GM18858 (cell line): Measurements from ENCODE around the gene ZNF407.

Experiments used
- ATAC-seq: cut with Tn5 transposase; IDR thresholded peaks from one replicate; pipeline ENCODE4 v1.9.1; 2021; ENCODE audit not compliant: unreplicated experiment

ZNF407 gene

GRCh38 chr18:75065251-75066000 is 467.8 kb downstream of the ZNF407 start:
- ATAC-seq = no peak

GRCh38 chr18:75066021-75066880 is 468.6 kb downstream of the ZNF407 start:
- ATAC-seq = no peak

- ATAC-seq = no peak
Observed at GRCh38 chr18:75066936-75067335, 469.3 kb downstream of the ZNF407 start.

- ATAC-seq = no peak
Observed at GRCh38 chr18:75067996-75068645, 470.5 kb downstream of the ZNF407 start.

DNA sequence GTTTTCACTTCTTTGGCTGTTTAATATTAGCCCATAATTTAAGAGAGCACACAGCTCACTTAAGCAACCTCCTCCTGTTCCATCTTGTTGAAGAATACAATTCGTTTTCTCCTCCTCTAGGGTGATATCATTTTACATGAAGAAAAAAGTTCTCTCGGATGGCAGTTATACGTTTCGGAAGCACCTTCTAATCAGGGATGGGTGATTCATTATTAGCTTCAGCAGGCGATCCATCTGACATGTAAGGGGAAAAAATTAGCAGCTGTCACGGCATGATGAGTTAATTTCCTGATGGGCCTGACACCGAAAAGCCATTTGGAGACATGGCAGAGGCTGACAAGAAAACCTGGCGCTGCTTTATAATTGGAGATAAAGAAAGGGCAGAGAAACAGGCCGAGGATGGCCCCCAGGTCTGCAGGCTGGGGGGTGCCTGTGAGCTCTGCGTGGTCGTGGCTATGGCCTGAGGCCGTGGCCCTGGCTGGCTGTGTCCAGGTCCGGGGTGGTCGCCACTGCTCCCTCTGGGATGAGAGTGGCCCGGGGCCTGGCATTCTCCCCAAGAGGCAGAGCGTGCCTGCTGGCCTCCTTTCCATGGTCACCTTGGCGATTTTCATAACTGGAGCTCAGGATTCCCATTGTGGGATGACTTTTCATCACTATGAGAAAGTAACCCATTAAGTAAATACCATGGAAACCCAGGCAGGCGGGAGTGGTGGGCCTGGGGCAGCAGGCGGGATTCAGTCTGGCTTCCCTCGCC is 471.2 kb downstream of the ZNF407 start:
- ATAC-seq = no peak

DNA sequence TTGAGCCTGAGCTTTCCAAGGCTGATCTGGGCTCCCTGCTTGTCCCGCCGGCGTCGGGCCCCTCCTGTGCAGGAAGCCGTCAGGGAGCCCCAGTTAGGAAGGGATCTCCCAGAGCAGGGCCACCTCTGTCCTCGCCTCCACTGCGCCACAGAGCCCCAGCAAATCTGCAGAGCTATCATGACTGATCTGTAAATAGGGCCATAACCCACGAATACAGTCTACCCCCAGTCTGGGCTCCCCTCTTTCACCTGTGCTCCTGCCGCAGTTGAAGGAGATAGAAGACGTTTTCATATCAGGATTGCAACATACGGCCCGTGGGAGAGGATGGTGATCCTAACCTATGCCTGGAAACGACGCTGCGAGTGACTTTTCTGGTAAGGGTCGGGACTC is 472.6 kb downstream of the ZNF407 start:
- ATAC-seq = no peak

- peak; percentile 88 for ATAC-seq
Observed at GRCh38 chr18:75070625-75071483, 473.2 kb downstream of the ZNF407 start.

- ATAC-seq = no peak
Observed at GRCh38 chr18:75071484-75071785, 473.8 kb downstream of the ZNF407 start.

- ATAC-seq = no peak
Observed at GRCh38 chr18:75071866-75072671, 474.4 kb downstream of the ZNF407 start.

DNA sequence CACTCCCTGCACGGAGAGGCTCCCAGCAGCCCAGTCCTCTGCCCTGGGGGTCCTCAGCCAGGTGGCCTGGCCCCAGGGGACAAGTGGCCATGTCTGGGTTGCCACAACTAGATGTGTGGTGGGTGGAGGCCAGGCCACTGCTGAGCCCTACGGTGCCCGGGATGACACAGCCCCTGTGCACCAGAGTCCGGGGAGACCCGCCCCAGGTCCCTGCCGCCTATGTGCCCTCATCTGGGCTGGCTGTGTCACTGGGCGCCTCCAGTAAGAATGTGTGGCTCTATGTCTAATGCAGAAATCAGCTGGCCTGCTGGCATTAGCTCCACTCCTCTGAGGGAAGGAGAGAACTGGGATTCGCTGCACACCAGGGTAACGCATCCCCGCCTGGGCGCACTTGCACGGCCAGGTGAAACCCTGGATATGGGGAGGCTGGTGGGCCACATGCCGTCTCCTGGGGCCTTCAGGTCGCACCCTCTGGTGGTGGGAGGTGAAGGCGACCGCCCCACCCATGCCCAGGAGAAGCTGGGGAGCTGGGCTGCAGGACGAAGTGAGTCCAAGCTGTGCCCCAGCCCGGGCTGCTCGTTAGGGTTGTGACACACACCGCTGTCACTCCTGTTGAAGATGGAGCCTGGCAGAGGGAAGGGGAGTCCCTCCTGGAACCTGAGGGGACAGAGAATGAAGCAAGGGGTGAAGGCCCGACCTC is 475.2 kb downstream of the ZNF407 start:
- ATAC-seq = no peak

DNA sequence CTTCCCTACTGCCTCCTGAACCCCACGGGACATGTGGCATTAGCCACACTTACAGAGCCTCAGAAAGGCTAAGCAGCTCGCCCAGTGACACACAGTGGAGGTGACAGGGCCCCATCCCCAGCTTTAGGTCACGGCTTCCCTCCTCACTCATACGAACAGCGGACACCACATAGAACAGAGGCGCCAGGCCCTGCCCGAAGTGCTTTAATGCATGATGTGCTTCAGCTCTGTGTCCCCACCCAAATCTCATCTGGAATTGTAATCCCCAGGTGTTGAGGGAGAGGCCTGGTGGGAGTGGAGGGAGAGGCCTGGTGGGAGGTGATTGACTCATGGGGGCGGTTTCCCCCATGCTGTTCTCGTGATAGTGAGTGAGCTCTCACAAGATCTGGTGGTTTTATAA is 476.0 kb downstream of the ZNF407 start:
- ATAC-seq = no peak

DNA sequence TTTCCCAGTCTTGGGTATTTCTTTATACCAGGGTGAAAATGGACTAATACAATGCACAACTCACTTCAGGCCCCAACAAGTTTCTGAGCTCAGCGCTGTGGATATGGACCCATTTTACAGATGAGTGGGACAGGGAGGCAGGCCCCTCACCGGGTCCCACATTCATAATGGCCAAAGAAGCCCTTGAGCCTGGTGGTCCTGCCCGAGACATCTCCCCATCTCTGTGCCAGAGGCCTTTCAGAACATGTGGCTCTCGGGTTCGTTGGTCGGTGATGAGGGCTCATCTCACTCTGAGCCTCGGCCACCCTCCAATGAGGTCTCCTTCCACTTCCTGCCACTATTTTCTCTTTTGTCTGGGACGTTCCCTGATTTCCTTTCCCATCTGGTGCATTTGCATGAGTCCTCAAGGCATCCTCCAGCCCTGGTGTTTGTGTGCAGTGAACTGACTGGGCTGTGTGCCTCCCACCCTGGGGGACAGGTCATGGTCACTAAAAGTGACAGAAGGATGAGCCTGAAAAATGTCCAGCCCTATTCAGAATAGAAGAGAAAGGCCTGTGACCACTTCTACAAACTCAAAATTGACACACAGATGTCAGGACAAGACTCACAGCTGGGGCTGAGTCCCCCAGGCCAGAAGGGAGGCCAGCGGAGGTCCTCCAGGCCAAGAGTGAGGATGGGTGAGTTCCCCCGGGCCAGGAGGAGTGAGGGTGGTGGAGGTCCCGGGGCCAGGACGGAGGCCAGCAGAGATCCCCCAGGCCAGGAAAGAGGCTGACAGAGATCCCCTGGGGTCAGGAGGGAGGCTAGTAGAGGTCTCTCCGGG is 476.7 kb downstream of the ZNF407 start:
- ATAC-seq = no peak

GRCh38 chr18:75075016-75075305 is 477.3 kb downstream of the ZNF407 start:
- ATAC-seq = no peak

GRCh38 chr18:75075429-75075841 is 477.8 kb downstream of the ZNF407 start:
- no peak for ATAC-seq

DNA sequence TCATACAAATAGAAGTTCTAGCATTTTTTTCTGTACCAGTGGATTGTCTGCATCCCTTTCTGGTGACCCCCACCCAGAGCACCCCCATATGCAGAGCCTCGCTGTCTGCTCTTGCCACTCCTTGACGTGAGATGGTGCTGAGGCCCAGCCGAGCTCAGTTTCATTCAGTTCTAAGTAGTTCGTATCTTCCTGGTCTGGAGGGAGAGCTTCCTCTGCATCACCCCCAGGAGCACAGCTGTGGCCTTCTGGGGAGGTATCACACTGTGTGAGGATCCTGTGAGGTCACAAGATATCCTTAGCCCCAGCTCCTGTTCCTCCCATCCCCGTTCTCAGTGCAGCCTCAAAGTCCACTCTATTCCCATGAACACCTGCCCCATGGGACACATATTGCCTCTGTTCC is 478.6 kb downstream of the ZNF407 start:
- no peak for ATAC-seq

DNA sequence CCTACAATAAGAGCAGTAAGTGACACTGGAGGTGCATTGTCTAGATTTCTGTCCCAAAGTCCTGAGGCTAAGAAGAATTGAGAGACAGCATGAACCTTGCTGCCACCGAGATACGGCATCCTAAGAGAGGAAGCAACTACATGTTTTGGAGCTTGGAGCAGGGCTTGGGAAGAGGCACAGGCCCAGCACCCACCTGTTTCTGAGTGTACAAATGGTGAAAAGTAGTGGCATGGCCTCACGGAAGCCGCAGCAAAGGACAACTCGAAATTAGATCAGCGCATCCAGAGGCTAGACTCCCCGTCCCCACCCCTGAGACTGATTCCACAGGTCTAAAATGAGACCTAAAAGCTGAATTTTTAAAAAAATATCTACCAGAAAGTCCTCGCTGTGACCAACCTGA is 483.8 kb downstream of the ZNF407 start:
- ATAC-seq = no peak

DNA sequence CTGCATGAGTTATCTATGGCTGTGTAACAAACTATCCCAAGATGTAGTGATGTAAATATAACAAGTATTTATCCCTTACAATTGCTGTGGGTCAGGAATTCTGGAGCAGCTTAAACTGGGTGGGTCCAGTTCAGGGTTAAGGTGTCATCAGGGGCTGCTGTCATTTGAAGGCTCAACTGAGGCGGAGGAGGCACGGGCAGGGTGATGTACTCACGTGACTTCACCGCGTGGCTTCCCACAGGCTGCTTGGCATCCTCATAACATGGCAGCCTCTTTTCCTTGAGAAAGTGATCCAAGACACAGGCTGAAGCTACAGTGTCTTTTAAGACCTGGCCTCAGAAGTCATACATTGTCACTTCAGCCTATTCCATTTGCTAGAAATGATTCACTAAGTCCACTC is 485.5 kb downstream of the ZNF407 start:
- ATAC-seq = no peak

- ATAC-seq = no peak
Observed at GRCh38 chr18:75083761-75084160, 486.1 kb downstream of the ZNF407 start.
